CD14-positive monocyte (primary cell): ENCODE measurements around the gene ZDHHC4. TPM values are rescaled to one million over a fixed set of nuclear protein-coding genes. Genes with fewer than 3 reads are reported as not detected.

ENCODE experiments used
- DNase-seq, 3 donors: peaks; one replicate each; pipeline ENCODE4 v3.0.0-alpha.2; 2011 to 2022
- H2AFZ ChIP-seq: 2 replicates; pipeline ENCODE4 v1.6.0; 2012; ENCODE audit warnings: mild to moderate bottlenecking, low read depth, low read length, inconsistent platforms; ENCODE audit not compliant: insufficient read depth, poor library complexity, severe bottlenecking
- H3K27ac ChIP-seq, 2 donors: 1 replicate in 1 of 2; 2 replicates in 1 of 2; pipeline ENCODE4 v1.5.1; 2012 to 2013; ENCODE audit warnings: low read length in 2 of 2, control low read depth in 1 of 2, inconsistent platforms in 1 of 2, low read depth in 1 of 2, mild to moderate bottlenecking in 1 of 2
- H3K27me3 ChIP-seq, 2 donors: one replicate each; pipeline versions ENCODE4 v1.6.0 to v1.6.1; 2011 to 2013; ENCODE audit warnings: low read length in 2 of 2; ENCODE audit not compliant: control insufficient read depth in 2 of 2, insufficient read depth in 2 of 2
- H3K36me3 ChIP-seq, 2 donors: replicated peaks in 1 of 2; 1 replicate in 1 of 2; 2 replicates in 1 of 2; pipeline versions ENCODE4 v1.5.1 to v1.6.1; 2012 to 2013; ENCODE audit warnings: low read length in 2 of 2, control low read depth in 1 of 2, inconsistent platforms in 1 of 2, mild to moderate bottlenecking in 1 of 2; ENCODE audit not compliant: insufficient read depth in 2 of 2, control insufficient read depth in 1 of 2
- H3K4me1 ChIP-seq, 2 donors: 1 replicate in 1 of 2; 2 replicates in 1 of 2; pipeline versions ENCODE4 v1.5.1 to v1.6.1; 2012 to 2013; ENCODE audit warnings: low read length in 2 of 2, control low read depth in 1 of 2, inconsistent platforms in 1 of 2, mild to moderate bottlenecking in 1 of 2, moderate library complexity in 1 of 2; ENCODE audit not compliant: insufficient read depth in 2 of 2, control insufficient read depth in 1 of 2
- H3K4me2 ChIP-seq: replicated peaks from 2 replicates; pipeline ENCODE3; 2012; ENCODE audit warnings: low read length, moderate library complexity, mild to moderate bottlenecking; ENCODE audit not compliant: poor library complexity, severe bottlenecking; ENCODE audit errors: extremely low read depth
- H3K4me3 ChIP-seq, 3 experiments: fragments of 200-600 bp in 1 of 3; sonication (generic) in 1 of 3; replicated peaks in 1 of 3; 1 replicate in 2 of 3; 2 replicates in 1 of 3; pipeline ENCODE4 v1.5.1; 2011 to 2013; ENCODE audit warnings: low read length in 3 of 3, mild to moderate bottlenecking in 3 of 3, control low read depth in 2 of 3, low read depth in 2 of 3, inconsistent platforms in 1 of 3, moderate library complexity in 1 of 3
- H3K79me2 ChIP-seq: 2 replicates; pipeline ENCODE4 v1.6.0; 2012; ENCODE audit warnings: mild to moderate bottlenecking, control low read depth, inconsistent platforms, low read length, moderate library complexity; ENCODE audit not compliant: insufficient read depth
- H3K9ac ChIP-seq: 2 replicates; pipeline ENCODE4 v1.6.0; 2017; ENCODE audit warnings: low read length, mild to moderate bottlenecking; ENCODE audit not compliant: insufficient read depth, poor library complexity, severe bottlenecking
- H3K9me3 ChIP-seq, 2 donors: replicated peaks in 1 of 2; 1 replicate in 1 of 2; 2 replicates in 1 of 2; pipeline versions ENCODE4 v1.5.1 to v1.6.1; 2012 to 2013; ENCODE audit warnings: low read length in 2 of 2, control low read depth in 1 of 2; ENCODE audit not compliant: control insufficient read depth in 1 of 2, insufficient read depth in 1 of 2
- H4K20me1 ChIP-seq: 2 replicates; pipeline ENCODE4 v1.6.0; 2012; ENCODE audit warnings: mild to moderate bottlenecking, low read length, control low read depth, moderate library complexity; ENCODE audit not compliant: insufficient read depth
- H3K27ac Mint-ChIP-seq, 7 donors: one replicate each; pipeline ENCODE4 v1.8.0; 2020; ENCODE audit warnings: mild to moderate bottlenecking in 7 of 7, mixed read lengths in 7 of 7, moderate library complexity in 6 of 7, inconsistent platforms in 2 of 7
- H3K27me3 Mint-ChIP-seq, 3 donors: one replicate each; pipeline ENCODE4 v1.8.0; 2021 to 2022; ENCODE audit warnings: low read depth in 3 of 3, mild to moderate bottlenecking in 3 of 3, mixed read lengths in 3 of 3, moderate library complexity in 3 of 3, inconsistent platforms in 1 of 3
- H3K36me3 Mint-ChIP-seq, 2 donors: one replicate each; pipeline ENCODE4 v1.8.0; 2020; ENCODE audit warnings: mixed read lengths in 2 of 2, inconsistent platforms in 1 of 2, mild to moderate bottlenecking in 1 of 2
- H3K4me1 Mint-ChIP-seq: one replicate; pipeline ENCODE4 v1.8.0; 2020; ENCODE audit warnings: mild to moderate bottlenecking, mixed read lengths
- H3K4me3 Mint-ChIP-seq, 2 donors: one replicate each; pipeline ENCODE4 v1.8.0; 2020; ENCODE audit warnings: mild to moderate bottlenecking in 2 of 2, mixed read lengths in 2 of 2, moderate library complexity in 1 of 2
- H3K9me3 Mint-ChIP-seq, 7 donors: one replicate each; pipeline ENCODE4 v1.8.0; 2020 to 2022; ENCODE audit warnings: mixed read lengths in 7 of 7, mild to moderate bottlenecking in 6 of 7, moderate library complexity in 6 of 7, inconsistent platforms in 2 of 7
- WGBS: methylation state at CpG from one replicate; pipeline ENCODE4 v1.1.5; 2013; ENCODE audit warnings: missing lambda C conversion rate; ENCODE audit not compliant: insufficient coverage; 5-methylcytosine and 5-hydroxymethylcytosine counted together
- intact Hi-C, 2 donors: fragments of 100-400 bp; cut with micrococcal nuclease; formaldehyde crosslinking; loops; one replicate each; pipeline versions ENCODE4 v1.15.0 to v1.15.1; 2023
- polyA plus RNA-seq, 3 donors: library from polyadenylated mRNA; depleted of rRNA in 1 of 3; unstranded in 2 of 3; stranded (reverse) in 1 of 3; fragments of 300-500 nt in 2 of 3; fragments of >200 nt in 1 of 3; fragmentation: Illumina TruSeq in 2 of 3; gene quantifications; 1 replicate in 2 of 3; 2 replicates in 1 of 3; pipeline ENCODE4 v1.2.3, GENCODE V29; 2012 to 2021
- TF ChIP-seq, protein P1 (sequence below): fragments of 200-600 bp; IDR thresholded peaks from one replicate; pipeline ENCODE4 v1.8.0; 2022; ENCODE audit warnings: antibody characterized with exemption, mild to moderate bottlenecking

ZDHHC4 gene
- polyA plus RNA-seq, 3 donors, result 30.3 to 55.6 (median 52.9) TPM

GRCh38 chr7:6616854-6617643, 39.8 kb downstream of the ZDHHC4 start:
- peaks cover 15% of the 10 kb centered on the region for H3K4me1 Mint-ChIP-seq
- WGBS, result 92% methylated on average over 20 of the region's 20 CpGs

GRCh38 chr7:6618621-6619020, 41.4 kb downstream of the ZDHHC4 start:
- H3K27ac ChIP-seq, result no peak overlapping the region
- peaks cover 0 to 1% of the 10 kb centered on the region in 2 donors for H3K36me3 Mint-ChIP-seq
- H3K4me3 Mint-ChIP-seq, result no peak overlapping the region
- peaks cover 15 to 45% of the 10 kb centered on the region in 2 donors for H3K27me3 ChIP-seq
- H4K20me1 ChIP-seq, result no peaks in the 10 kb centered on the region
- H3K4me2 ChIP-seq, result no peak overlapping the region
- no peak overlapping the region for H2AFZ ChIP-seq
- H3K9ac ChIP-seq, result no peak overlapping the region
- H3K36me3 ChIP-seq, result no peaks in the 10 kb centered on the region
- no peaks in the 10 kb centered on the region for H3K79me2 ChIP-seq
- no peak for DNase-seq
- peaks cover 42 to 51% (median 49%) of the 10 kb centered on the region in 3 donors for H3K27me3 Mint-ChIP-seq
- TF ChIP-seq, protein P1, sequence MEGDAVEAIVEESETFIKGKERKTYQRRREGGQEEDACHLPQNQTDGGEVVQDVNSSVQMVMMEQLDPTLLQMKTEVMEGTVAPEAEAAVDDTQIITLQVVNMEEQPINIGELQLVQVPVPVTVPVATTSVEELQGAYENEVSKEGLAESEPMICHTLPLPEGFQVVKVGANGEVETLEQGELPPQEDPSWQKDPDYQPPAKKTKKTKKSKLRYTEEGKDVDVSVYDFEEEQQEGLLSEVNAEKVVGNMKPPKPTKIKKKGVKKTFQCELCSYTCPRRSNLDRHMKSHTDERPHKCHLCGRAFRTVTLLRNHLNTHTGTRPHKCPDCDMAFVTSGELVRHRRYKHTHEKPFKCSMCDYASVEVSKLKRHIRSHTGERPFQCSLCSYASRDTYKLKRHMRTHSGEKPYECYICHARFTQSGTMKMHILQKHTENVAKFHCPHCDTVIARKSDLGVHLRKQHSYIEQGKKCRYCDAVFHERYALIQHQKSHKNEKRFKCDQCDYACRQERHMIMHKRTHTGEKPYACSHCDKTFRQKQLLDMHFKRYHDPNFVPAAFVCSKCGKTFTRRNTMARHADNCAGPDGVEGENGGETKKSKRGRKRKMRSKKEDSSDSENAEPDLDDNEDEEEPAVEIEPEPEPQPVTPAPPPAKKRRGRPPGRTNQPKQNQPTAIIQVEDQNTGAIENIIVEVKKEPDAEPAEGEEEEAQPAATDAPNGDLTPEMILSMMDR, result no peak
- no CpG with 5 or more reads among the region's 4 CpGs for WGBS
- no peak overlapping the region for H3K4me3 ChIP-seq
- peaks cover 5 to 16% of the 10 kb centered on the region in 2 donors for H3K9me3 ChIP-seq
- intact Hi-C loops, result no loop called here
- H3K27ac Mint-ChIP-seq, result no peak overlapping the region
- H3K9me3 Mint-ChIP-seq, result peaks cover 8 to 34% (median 18%) of the 10 kb centered on the region in 7 donors
- peaks cover 13 to 23% of the 10 kb centered on the region in 2 donors for H3K4me1 ChIP-seq
- peaks cover 15% of the 10 kb centered on the region for H3K4me1 Mint-ChIP-seq

More at GRCh38 chr7:6616854-6617643, 39.8 kb downstream of the ZDHHC4 start:
- Mint-ChIP-seq H3K9me3 (peaks cover 6 to 32% (median 15%) of the 10 kb centered on the region in 7 donors), H3K27me3 (peaks cover 46 to 64% (median 60%) of the 10 kb centered on the region in 3 donors), H3K36me3 (peaks cover 0 to 1% of the 10 kb centered on the region in 2 donors), H3K4me3 (peak overlapping the region in 1 of 2 donors; percentile 63), H3K27ac (no peak overlapping the region)
- Histone ChIP-seq H3K36me3 (no peaks in the 10 kb centered on the region), H3K27ac (no peak overlapping the region), H2AFZ (no peak overlapping the region), H3K9ac (no peak overlapping the region), H3K79me2 (no peaks in the 10 kb centered on the region), H3K27me3 (peaks cover 15 to 52% of the 10 kb centered on the region in 2 donors), H3K4me1 (peaks cover 13 to 23% of the 10 kb centered on the region in 2 donors), H3K4me2 (no peak overlapping the region), H4K20me1 (no peaks in the 10 kb centered on the region), H3K9me3 (peaks cover 5 to 13% of the 10 kb centered on the region in 2 donors), H3K4me3 (no peak overlapping the region)
- DNase-seq, result no peak
- intact Hi-C loops, result no loop called here
- TF ChIP-seq, protein P1, result no peak
